Gastroesophageal sphincter (tissue), 4 donors: ENCODE data around the gene BORCS5. TPM values are rescaled to one million over a fixed set of nuclear protein-coding genes. Genes with fewer than 3 reads are reported as not detected.

Experiments
- ATAC-seq: fragments of 150-250 bp; one replicate; pipeline ENCODE4 v1.9.1; 2016; ENCODE audit warnings: mild to moderate bottlenecking, moderate library complexity
- H3K27ac ChIP-seq, 4 donors: fragments of 200-600 bp; sonication (generic) in 3 of 4; 1 replicate in 3 of 4; 2 replicates in 1 of 4; pipeline ENCODE4 v1.5.1; 2016 to 2019
- H3K27me3 ChIP-seq: fragments of 200-600 bp; sonication (generic); one replicate; pipeline ENCODE4 v1.5.1; 2019
- H3K36me3 ChIP-seq, 2 donors: fragments of 200-600 bp; sonication (generic); one replicate each; pipeline ENCODE4 v1.5.1; 2019; ENCODE audit warnings: control low read depth in 1 of 2
- H3K4me1 ChIP-seq, 3 donors: fragments of 200-600 bp; sonication (generic); 1 replicate in 2 of 3; 2 replicates in 1 of 3; pipeline ENCODE4 v1.5.1; 2016 to 2019; ENCODE audit warnings: control low read depth in 2 of 3
- H3K4me3 ChIP-seq, 2 donors: fragments of 200-600 bp; sonication (generic); one replicate each; pipeline ENCODE4 v1.5.1; 2019; ENCODE audit warnings: mild to moderate bottlenecking in 1 of 2, moderate library complexity in 1 of 2
- H3K9me3 ChIP-seq, 3 donors: fragments of 200-600 bp; sonication (generic); one replicate each; pipeline ENCODE4 v1.5.1; 2017 to 2019; ENCODE audit warnings: control low read depth in 2 of 3
- CTCF ChIP-seq, 4 experiments: fragments of 200-600 bp in 2 of 4; fragments of 450-650 bp in 2 of 4; sonication (generic) in 1 of 4; IDR thresholded peaks; one replicate each; pipeline ENCODE4 v1.5.1; 2017 to 2019; ENCODE audit warnings: antibody characterized with exemption in 4 of 4, mild to moderate bottlenecking in 2 of 4, moderate library complexity in 2 of 4
- EP300 ChIP-seq: sonication (generic); formaldehyde crosslinking; IDR thresholded peaks from one replicate; pipeline ENCODE4 v1.6.1; 2017; ENCODE audit warnings: antibody characterized with exemption, mild to moderate bottlenecking
- POLR2A ChIP-seq, 2 donors: fragments of 450-650 bp; IDR thresholded peaks; one replicate each; pipeline ENCODE4 v1.6.1; 2017; ENCODE audit warnings: antibody characterized with exemption in 2 of 2, mild to moderate bottlenecking in 2 of 2, moderate library complexity in 1 of 2
- POLR2AphosphoS5 ChIP-seq: sonication (generic); formaldehyde crosslinking; IDR thresholded peaks from one replicate; pipeline ENCODE4 v1.6.1; 2017; ENCODE audit warnings: antibody characterized with exemption
- WGBS, 2 donors: methylation state at CpG; one replicate each; pipeline ENCODE4 v1.1.5; 2018; ENCODE audit warnings: low coverage in 1 of 2; 5-methylcytosine and 5-hydroxymethylcytosine counted together
- total RNA-seq, 4 donors: library from RNA; depleted of rRNA; stranded (reverse); fragments of >200 nt; gene quantifications; one replicate each; pipeline ENCODE4 v1.1.0, GENCODE V29; 2016

BORCS5 gene
- total RNA-seq, 4 donors from 2014 or later = 10.5 to 29.1 (median 19.0) TPM

GRCh38 chr12:12379831-12380730 is 23.2 kb downstream of the BORCS5 start:
- Histone ChIP-seq H3K36me3 (peaks cover 0 to 4% of the 10 kb centered on the region in 2 donors), H3K27me3 (no peaks in the 10 kb centered on the region), H3K9me3 (no peaks in the 10 kb centered on the region), H3K4me1 (no peaks in the 10 kb centered on the region), H3K27ac (peak overlapping the region in 1 of 4 donors; percentile 35), H3K4me3 (no peak overlapping the region)
- no peak for ATAC-seq
- TF ChIP-seq POLR2A (IDR thresholded peaks at IDR 0.05) (no peak), CTCF (IDR thresholded peaks at IDR 0.05) (no peak), POLR2AphosphoS5 (no peak), EP300 (no peak)
- WGBS, 2 donors = 61 to 80% methylated on average over 1 to 4 of the region's 4 CpGs

GRCh38 chr12:12380949-12381593 is 24.2 kb downstream of the BORCS5 start:
- ATAC-seq = no peak
- no peak overlapping the region for H3K27ac ChIP-seq
- no peaks in the 10 kb centered on the region for H3K9me3 ChIP-seq
- no peaks in the 10 kb centered on the region for H3K27me3 ChIP-seq
- H3K4me1 ChIP-seq = no peaks in the 10 kb centered on the region
- no peaks in the 10 kb centered on the region for H3K36me3 ChIP-seq
- no peak overlapping the region for H3K4me3 ChIP-seq
- WGBS, 2 donors = 88 to 89% methylated on average over 1 to 6 of the region's 6 CpGs
- no peak for TF ChIP-seq CTCF (IDR thresholded peaks at IDR 0.05)
- no peak for TF ChIP-seq EP300
- TF ChIP-seq POLR2AphosphoS5 = no peak
- TF ChIP-seq POLR2A (IDR thresholded peaks at IDR 0.05) = no peak

GRCh38 chr12:12381982-12382381 is 25.1 kb downstream of the BORCS5 start:
- 80 to 87% methylated on average over 2 to 3 of the region's 3 CpGs for WGBS, 2 donors
- Histone ChIP-seq H3K27me3 (no peaks in the 10 kb centered on the region), H3K4me1 (no peaks in the 10 kb centered on the region), H3K4me3 (no peak overlapping the region), H3K27ac (no peak overlapping the region), H3K9me3 (no peaks in the 10 kb centered on the region), H3K36me3 (no peaks in the 10 kb centered on the region)
- TF ChIP-seq POLR2AphosphoS5 (no peak), EP300 (no peak), POLR2A (IDR thresholded peaks at IDR 0.05) (no peak)
- ATAC-seq = no peak

GRCh38 chr12:12384571-12385340 is 27.9 kb downstream of the BORCS5 start:
- no peaks in the 10 kb centered on the region for H3K36me3 ChIP-seq
- ATAC-seq = no peak
- H3K27me3 ChIP-seq = no peaks in the 10 kb centered on the region
- TF ChIP-seq POLR2AphosphoS5 = no peak
- TF ChIP-seq POLR2A (IDR thresholded peaks at IDR 0.05) = no peak
- TF ChIP-seq CTCF (IDR thresholded peaks at IDR 0.05) = no peak
- no peak for TF ChIP-seq EP300
- no peak overlapping the region for H3K27ac ChIP-seq
- no peak overlapping the region for H3K4me3 ChIP-seq
- H3K9me3 ChIP-seq = no peaks in the 10 kb centered on the region
- peaks cover 0 to 15% (median 0%) of the 10 kb centered on the region in 3 donors for H3K4me1 ChIP-seq
- WGBS, 2 donors = 75% methylated on average over 7 of the region's 7 CpGs; no CpG with 5 or more reads in 1 of the 2 donors

- peaks cover 0 to 15% (median 0%) of the 10 kb centered on the region in 3 donors for H3K4me1 ChIP-seq
- no peak for ATAC-seq
- H3K36me3 ChIP-seq = no peaks in the 10 kb centered on the region
- no peak overlapping the region for H3K4me3 ChIP-seq
- TF ChIP-seq EP300 (no peak), POLR2AphosphoS5 (no peak), POLR2A (IDR thresholded peaks at IDR 0.05) (no peak), CTCF (IDR thresholded peaks at IDR 0.05) (no peak)
- no peaks in the 10 kb centered on the region for H3K9me3 ChIP-seq
- H3K27me3 ChIP-seq = no peaks in the 10 kb centered on the region
- 39 to 46% methylated on average over 2 to 3 of the region's 3 CpGs for WGBS, 2 donors
- no peak overlapping the region for H3K27ac ChIP-seq
Measured at GRCh38 chr12:12387501-12387900, 30.6 kb downstream of the BORCS5 start.
